ENCODE results near the gene TNFRSF25.

Gene TNFRSF25, protein sequence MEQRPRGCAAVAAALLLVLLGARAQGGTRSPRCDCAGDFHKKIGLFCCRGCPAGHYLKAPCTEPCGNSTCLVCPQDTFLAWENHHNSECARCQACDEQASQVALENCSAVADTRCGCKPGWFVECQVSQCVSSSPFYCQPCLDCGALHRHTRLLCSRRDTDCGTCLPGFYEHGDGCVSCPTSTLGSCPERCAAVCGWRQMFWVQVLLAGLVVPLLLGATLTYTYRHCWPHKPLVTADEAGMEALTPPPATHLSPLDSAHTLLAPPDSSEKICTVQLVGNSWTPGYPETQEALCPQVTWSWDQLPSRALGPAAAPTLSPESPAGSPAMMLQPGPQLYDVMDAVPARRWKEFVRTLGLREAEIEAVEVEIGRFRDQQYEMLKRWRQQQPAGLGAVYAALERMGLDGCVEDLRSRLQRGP

DNA sequence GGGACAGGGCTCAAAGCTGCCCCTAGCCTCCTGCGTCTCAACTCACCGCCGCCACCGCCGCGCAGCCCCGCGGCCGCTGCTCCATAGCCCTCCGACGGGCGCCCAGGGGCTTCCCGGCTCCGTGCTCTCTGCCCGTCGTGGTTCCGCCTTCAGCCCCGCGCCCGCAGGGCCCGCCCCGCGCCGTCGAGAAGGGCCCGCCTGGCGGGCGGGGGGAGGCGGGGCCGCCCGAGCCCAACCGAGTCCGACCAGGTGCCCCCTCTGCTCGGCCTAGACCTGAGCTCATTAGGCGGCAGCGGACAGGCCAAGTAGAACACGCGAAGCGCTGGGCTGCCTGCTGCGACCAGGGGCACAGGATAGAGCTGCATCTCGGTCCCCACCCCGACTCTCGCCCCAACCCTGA is at the start of gene TNFRSF25:
Gene TNFRSF25, minus strand, starts transcription at position 151 of the 400 bp plus-strand sequence. Its CDS starts 66 bp downstream, at position 85.
- no peak for DNase-seq (ENCODE audit: low read depth in 1 of 2, low spot score in 1 of 2)

DNA sequence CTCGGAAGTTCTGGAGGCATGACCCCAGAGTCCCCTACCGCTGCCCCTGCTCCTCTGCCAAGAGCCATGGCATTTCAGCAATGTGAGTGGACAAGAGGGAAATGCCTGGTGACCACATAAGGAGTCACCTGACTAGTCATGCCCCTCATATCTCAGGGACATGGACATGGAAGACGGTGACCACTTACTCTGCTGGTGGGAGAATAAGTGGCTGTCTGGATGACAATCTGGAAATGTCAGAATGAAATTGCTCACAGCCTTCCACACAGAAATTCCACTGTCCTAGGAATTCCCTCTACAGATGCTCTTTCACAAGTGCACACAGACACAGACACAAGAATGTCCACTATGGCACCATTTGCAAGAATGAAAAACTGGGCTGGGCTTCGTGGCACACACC is 49.8 kb upstream of the TNFRSF25 start:
- no peak for DNase-seq (ENCODE audit: low read depth in 1 of 2, low spot score in 1 of 2)

DNA sequence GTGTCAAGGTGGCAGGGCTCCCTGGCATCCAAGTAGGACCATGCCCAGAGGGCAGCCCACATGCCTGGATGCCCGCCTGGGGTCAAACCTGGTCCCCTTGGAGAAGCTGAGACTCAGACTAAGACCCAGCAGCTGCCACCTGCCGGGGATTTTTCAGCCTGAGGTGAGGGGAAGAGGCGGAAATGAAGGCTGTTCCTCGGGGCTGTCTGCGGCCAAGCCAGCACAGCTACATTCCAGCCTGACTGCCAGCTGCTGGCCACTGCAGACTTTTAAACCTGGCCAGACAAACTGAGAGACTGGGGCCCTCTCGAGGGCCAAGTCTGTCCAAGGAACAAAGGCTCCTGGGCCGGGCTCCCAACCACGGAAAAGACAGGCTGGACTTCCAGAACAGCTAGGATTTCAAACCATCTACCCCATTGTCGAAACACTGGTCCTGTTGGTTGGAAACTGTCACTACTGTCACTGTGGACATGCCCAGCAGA is 47.4 kb upstream of the TNFRSF25 start:
- no peak for DNase-seq (ENCODE audit: low read depth in 1 of 2, low spot score in 1 of 2)

GRCh38 chr1:6512908-6513280 is 46.9 kb upstream of the TNFRSF25 start:
- DNase-seq (ENCODE audit: low read depth in 1 of 2, low spot score in 1 of 2), result no peak

DNA sequence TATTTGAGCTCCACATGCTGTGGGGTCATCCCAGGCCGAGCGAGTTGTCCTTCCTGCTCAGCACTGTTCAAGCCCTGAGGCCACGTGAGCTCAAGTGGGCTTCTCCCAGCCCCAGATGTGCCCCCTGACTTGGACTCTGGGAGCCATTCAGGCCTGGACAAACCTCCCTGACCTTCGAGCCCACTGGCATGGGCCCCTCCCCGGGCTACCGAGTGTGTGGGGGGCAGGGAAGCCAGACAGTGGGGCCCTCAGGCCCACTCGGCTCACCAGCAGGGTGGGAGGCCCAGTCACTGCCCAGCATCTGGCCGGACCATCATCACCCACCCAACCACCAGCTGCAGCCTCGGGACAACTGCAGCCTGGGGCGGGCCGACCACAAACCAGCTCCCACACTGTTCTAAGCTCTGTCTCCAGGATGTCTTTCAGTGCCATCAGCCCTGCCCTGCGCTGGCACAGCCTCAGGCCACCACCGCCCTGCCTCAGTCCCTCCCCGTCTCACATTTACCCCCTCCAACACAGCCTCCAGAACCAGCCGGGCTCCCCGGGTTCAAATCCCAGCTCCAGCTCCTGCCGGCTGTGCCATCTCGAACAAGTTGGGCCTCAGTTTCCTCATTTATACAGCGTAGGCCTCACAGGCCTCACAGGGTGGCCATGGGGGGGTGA is 46.4 kb upstream of the TNFRSF25 start:
- no peak for DNase-seq (ENCODE audit: low read depth in 1 of 2, low spot score in 1 of 2)

- DNase-seq (ENCODE audit: low read depth in 1 of 2, low spot score in 1 of 2), result no peak
These were observed 45.7 kb upstream of the TNFRSF25 start for GRCh38 chr1:6511561-6512244.

- no peak for DNase-seq (ENCODE audit: low read depth in 1 of 2, low spot score in 1 of 2)
These were observed 45.1 kb upstream of the TNFRSF25 start for GRCh38 chr1:6511056-6511455.

GRCh38 chr1:6510493-6510892 is 44.5 kb upstream of the TNFRSF25 start:
- DNase-seq (ENCODE audit: low read depth in 1 of 2, low spot score in 1 of 2), result no peak

GRCh38 chr1:6509919-6510291 is 43.9 kb upstream of the TNFRSF25 start:
- no peak for DNase-seq (ENCODE audit: low read depth in 1 of 2, low spot score in 1 of 2)

DNA sequence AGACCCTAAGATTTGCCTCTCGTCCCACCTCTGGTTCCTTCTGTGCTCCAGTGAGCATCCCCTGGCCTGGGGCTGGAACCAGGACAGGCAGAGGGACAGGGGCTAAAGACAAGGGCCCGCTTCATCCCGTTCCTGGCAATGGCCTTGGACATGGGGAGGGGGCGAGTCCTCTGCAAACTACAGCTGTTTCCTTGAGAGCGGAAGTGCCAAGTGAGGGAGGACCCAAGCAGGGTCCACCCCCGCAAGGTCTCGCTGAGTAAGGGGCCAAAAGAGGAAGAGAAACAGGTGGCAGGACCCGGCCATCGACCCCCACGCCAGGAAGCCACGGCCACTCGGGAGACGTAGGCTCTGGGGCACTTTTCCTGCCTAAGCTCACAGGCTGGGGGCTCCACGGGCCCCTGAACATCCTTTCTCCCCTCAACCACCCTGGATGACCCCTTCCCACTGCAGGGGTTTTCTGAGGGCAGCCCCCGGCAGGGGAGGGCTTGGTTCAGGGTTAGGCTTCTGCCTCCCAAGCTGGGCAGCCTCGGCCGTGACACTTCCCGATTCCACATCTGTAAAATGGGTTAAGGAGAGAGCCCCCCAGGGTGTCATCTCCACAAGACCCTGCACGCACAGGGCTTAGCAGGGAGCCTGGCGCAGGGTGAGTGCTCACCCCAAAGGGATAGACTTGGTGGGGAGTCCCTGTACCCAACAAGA is 43.4 kb upstream of the TNFRSF25 start:
- DNase-seq (ENCODE audit: low read depth in 1 of 2, low spot score in 1 of 2), result no peak

- DNase-seq (ENCODE audit: low read depth in 1 of 2, low spot score in 1 of 2), result no peak
These were observed 42.8 kb upstream of the TNFRSF25 start for GRCh38 chr1:6508816-6509189.

- DNase-seq (ENCODE audit: low read depth in 1 of 2, low spot score in 1 of 2), result no peak
These were observed 42.3 kb upstream of the TNFRSF25 start for GRCh38 chr1:6508154-6508815.

- DNase-seq (ENCODE audit: low read depth in 1 of 2, low spot score in 1 of 2), result no peak
These were observed 41.5 kb upstream of the TNFRSF25 start for GRCh38 chr1:6507461-6507911.

DNA sequence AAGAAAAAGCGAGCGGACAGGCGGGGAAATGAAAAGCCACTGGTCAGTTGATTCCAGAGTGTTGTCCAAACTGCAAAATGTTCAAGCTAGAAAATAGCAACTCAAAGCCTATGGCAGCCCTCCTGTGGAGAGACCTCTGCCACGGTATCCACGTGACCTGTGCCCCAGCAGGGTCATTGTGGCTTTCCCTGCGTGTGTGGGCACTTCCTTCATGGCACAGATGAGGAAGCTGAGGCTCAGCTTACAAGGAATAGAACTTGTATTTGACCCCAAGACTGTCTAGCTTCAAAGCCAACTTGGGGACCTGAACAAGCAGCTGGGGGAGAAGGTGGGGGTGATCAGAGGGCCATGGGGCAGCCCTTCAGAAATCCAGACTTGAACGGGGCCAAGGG is 41.1 kb upstream of the TNFRSF25 start:
- DNase-seq (ENCODE audit: low read depth in 1 of 2, low spot score in 1 of 2), result no peak

- no peak for DNase-seq (ENCODE audit: low read depth in 1 of 2, low spot score in 1 of 2)
These were observed 40.5 kb upstream of the TNFRSF25 start for GRCh38 chr1:6506210-6507036.

- DNase-seq (ENCODE audit: low read depth in 1 of 2, low spot score in 1 of 2), result no peak
These were observed 39.6 kb upstream of the TNFRSF25 start for GRCh38 chr1:6505367-6506209.

DNA sequence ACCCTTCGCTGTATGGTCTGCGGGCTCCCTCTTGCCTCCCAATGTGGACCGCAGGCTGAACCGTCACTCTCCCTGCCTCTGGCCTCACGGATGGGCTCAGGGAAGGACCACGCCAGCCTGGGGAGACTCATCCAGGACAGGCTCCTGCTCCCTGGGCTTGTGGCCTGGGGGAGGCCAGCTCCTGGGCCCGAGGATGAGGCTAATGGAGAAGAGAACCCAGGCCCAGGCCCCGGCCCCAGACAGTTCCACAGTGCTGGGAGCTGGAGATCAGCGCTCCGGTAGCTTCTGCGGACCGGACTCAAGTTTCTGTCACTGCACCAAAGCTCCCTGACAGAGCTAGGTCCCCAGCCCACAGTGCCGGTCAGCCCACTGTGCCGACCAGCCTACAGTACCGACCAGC is 38.9 kb upstream of the TNFRSF25 start:
- DNase-seq (ENCODE audit: low read depth in 1 of 2, low spot score in 1 of 2), result no peak

- no peak for DNase-seq (ENCODE audit: low read depth in 1 of 2, low spot score in 1 of 2)
These were observed 38.1 kb upstream of the TNFRSF25 start for GRCh38 chr1:6503884-6504602.

Measured in activated CD4-positive, alpha-beta T cell treated with anti-CD3 and anti-CD28 coated beads, Interleukin-2, amount 50 U/mL, for 24 hours (primary cell).